ENCODE results near the gene KAT6B. TPM values are rescaled to one million over a fixed set of nuclear protein-coding genes. Genes with fewer than 3 reads are reported as not detected.

Gene KAT6B
- total RNA-seq, 1 donor from 2014 or later = 59.2 TPM

- H3K36me3 ChIP-seq = peaks cover 0 to 35% of the 10 kb centered on the region in 2 donors
- intact Hi-C loops (cut with DNase I) = loop anchor here (10.0 kb wide), 1 partner anchor 764 kb away; no protein-coding TSS in a partner anchor
- no peak overlapping the region for H3K27ac ChIP-seq
- no peaks in the 10 kb centered on the region for H3K27me3 ChIP-seq
- no peak for DNase-seq (ENCODE audit: extremely low spot score in 2 of 2)
- no peaks in the 10 kb centered on the region for H3K4me1 ChIP-seq
- no peak overlapping the region for H3K4me3 ChIP-seq
- TF ChIP-seq POLR2A (IDR thresholded peaks at IDR 0.05) (no peak), POLR2AphosphoS5 (IDR thresholded peaks at IDR 0.05; ENCODE audit: insufficient read depth in 1 of 2, low read depth in 1 of 2) (no peak), CTCF (IDR thresholded peaks at IDR 0.05) (no peak)
- no peaks in the 10 kb centered on the region for H3K9me3 ChIP-seq
Observed at GRCh38 chr10:75028748-75029147, 202.3 kb downstream of the KAT6B start.

GRCh38 chr10:75029420-75029819, 203.0 kb downstream of the KAT6B start:
- no peak for DNase-seq (ENCODE audit: extremely low spot score in 2 of 2)
- no peak overlapping the region for H3K4me3 ChIP-seq
- H3K9me3 ChIP-seq = no peaks in the 10 kb centered on the region
- intact Hi-C loops (cut with DNase I) = loop anchor here (10.0 kb wide), 1 partner anchor 765 kb away; no protein-coding TSS in a partner anchor
- no peak overlapping the region for H3K27ac ChIP-seq
- no peak for TF ChIP-seq POLR2AphosphoS5 (IDR thresholded peaks at IDR 0.05; ENCODE audit: insufficient read depth in 1 of 2, low read depth in 1 of 2)
- no peaks in the 10 kb centered on the region for H3K27me3 ChIP-seq
- no peaks in the 10 kb centered on the region for H3K4me1 ChIP-seq
- peaks cover 0 to 35% of the 10 kb centered on the region in 2 donors for H3K36me3 ChIP-seq

GRCh38 chr10:75029857-75030256, 203.5 kb downstream of the KAT6B start:
- H3K36me3 ChIP-seq = peaks cover 0 to 33% of the 10 kb centered on the region in 2 donors
- intact Hi-C loops (cut with DNase I) = loop anchor here (10.0 kb wide), 1 partner anchor 765 kb away; no protein-coding TSS in a partner anchor

GRCh38 chr10:75030371-75030770, 204.0 kb downstream of the KAT6B start:
- Histone ChIP-seq H3K4me1 (no peaks in the 10 kb centered on the region), H3K4me3 (no peak overlapping the region), H3K36me3 (peaks cover 0 to 28% of the 10 kb centered on the region in 2 donors), H3K9me3 (no peaks in the 10 kb centered on the region), H3K27ac (no peak overlapping the region), H3K27me3 (no peaks in the 10 kb centered on the region)
- TF ChIP-seq POLR2AphosphoS5 (IDR thresholded peaks at IDR 0.05; ENCODE audit: insufficient read depth in 1 of 2, low read depth in 1 of 2) = no peak
- no peak for TF ChIP-seq POLR2A (IDR thresholded peaks at IDR 0.05)
- no peak for TF ChIP-seq CTCF (IDR thresholded peaks at IDR 0.05)
- peak in 1 of 2 donors; percentile 74 for DNase-seq (ENCODE audit: extremely low spot score in 2 of 2)
- intact Hi-C loops (cut with DNase I) = no loop called here

More at GRCh38 chr10:75029857-75030256, 203.5 kb downstream of the KAT6B start:
- no peak overlapping the region for H3K27ac ChIP-seq
- H3K9me3 ChIP-seq = no peaks in the 10 kb centered on the region
- H3K4me1 ChIP-seq = no peaks in the 10 kb centered on the region
- H3K27me3 ChIP-seq = no peaks in the 10 kb centered on the region
- TF ChIP-seq POLR2AphosphoS5 (IDR thresholded peaks at IDR 0.05; ENCODE audit: insufficient read depth in 1 of 2, low read depth in 1 of 2) (peak in 1 of 2 donors; percentile 50), CTCF (IDR thresholded peaks at IDR 0.05) (no peak)
- H3K4me3 ChIP-seq = no peak overlapping the region
- peak in 1 of 2 donors; percentile 70 for DNase-seq (ENCODE audit: extremely low spot score in 2 of 2)

- Histone ChIP-seq H3K4me1 (no peaks in the 10 kb centered on the region), H3K27me3 (no peaks in the 10 kb centered on the region), H3K9me3 (no peaks in the 10 kb centered on the region), H3K4me3 (no peak overlapping the region), H3K27ac (no peak overlapping the region), H3K36me3 (peaks cover 0 to 13% of the 10 kb centered on the region in 2 donors)
- TF ChIP-seq POLR2A (IDR thresholded peaks at IDR 0.05) (no peak), POLR2AphosphoS5 (IDR thresholded peaks at IDR 0.05; ENCODE audit: insufficient read depth in 1 of 2, low read depth in 1 of 2) (no peak), CTCF (IDR thresholded peaks at IDR 0.05) (no peak)
- intact Hi-C loops (cut with DNase I) = no loop called here
- DNase-seq (ENCODE audit: extremely low spot score in 2 of 2) = no peak
Observed at GRCh38 chr10:75032119-75032518, 205.7 kb downstream of the KAT6B start.

Data from vagina (tissue), 2 donors.